NAMALWA (cell line): Measurements from ENCODE around the gene PROM1.

ENCODE experiments used
- DNase-seq: peaks from one replicate; pipeline ENCODE4 v3.0.0-alpha.2; 2015; ENCODE audit warnings: low spot score

PROM1 gene, protein sequence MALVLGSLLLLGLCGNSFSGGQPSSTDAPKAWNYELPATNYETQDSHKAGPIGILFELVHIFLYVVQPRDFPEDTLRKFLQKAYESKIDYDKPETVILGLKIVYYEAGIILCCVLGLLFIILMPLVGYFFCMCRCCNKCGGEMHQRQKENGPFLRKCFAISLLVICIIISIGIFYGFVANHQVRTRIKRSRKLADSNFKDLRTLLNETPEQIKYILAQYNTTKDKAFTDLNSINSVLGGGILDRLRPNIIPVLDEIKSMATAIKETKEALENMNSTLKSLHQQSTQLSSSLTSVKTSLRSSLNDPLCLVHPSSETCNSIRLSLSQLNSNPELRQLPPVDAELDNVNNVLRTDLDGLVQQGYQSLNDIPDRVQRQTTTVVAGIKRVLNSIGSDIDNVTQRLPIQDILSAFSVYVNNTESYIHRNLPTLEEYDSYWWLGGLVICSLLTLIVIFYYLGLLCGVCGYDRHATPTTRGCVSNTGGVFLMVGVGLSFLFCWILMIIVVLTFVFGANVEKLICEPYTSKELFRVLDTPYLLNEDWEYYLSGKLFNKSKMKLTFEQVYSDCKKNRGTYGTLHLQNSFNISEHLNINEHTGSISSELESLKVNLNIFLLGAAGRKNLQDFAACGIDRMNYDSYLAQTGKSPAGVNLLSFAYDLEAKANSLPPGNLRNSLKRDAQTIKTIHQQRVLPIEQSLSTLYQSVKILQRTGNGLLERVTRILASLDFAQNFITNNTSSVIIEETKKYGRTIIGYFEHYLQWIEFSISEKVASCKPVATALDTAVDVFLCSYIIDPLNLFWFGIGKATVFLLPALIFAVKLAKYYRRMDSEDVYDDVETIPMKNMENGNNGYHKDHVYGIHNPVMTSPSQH

DNA sequence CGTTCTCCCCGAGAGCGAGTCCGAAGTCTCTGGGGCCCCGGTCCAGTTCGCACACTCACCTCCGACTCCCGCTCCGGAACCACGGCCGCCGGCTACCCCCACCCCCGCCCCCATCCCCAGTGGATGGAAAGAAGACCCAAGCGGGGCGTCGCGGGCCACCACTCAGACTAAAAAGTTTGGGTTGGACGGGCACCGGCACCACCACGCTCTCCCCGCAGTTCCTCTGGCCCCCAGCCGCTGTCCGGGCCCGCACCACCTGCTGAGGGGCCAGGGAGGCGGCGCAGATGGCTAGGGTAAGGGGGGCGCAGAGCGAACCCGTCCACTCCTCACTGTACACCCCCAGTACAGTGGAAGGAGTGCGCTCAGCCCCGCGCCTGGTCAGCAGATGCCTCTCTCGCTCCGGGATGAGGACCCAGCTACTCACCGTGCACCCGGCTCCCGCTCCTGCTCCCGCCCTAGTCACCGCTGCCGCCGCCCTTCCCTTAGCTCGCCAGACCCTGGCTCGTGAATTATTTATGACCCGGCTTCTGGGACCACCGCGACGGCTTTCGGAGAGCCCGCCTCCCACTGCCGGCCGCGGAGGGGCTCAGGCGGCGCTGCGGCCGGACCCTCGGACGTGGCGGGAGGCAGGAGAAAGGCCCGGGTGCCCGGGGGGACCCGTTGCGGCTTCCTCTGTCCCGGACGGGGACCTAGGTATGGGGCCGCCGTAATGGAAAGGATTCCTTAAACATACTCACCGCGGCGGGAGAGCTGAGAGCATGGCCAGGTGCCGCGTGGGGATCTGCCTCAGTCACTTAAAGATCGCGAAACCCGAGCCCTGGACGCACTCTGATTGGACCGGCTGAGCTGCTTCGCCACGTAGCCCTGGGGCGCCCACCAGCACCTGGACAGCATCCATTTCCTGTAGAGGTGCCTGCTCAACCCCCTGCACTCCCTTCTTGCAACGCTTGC, at the start of gene PROM1:
Gene PROM1, minus strand, starts transcription at position 783 of the 951 bp plus-strand sequence. CDS start 8,117 bp downstream, outside the sequence.
- no peak for DNase-seq

DNA sequence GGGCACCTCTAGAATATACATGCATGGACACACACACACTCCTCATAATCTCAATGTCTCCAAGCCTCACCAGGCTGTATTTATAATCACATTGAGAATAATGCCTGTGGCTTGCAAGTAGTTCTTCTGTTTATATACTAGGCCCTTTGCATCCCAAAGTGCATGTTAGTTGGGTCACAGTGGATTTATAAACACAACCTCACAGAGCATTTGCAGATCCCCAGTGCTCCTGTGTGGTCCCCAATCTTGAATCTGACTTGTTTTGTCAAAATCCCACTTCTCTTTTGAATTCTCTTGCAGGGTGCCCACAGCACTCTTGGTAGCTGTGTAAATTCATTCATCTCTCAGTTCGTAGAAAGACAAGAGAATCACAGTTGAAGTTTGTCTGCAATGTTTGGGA, 49.6 kb upstream of the PROM1 start:
- DNase-seq: no peak

DNA sequence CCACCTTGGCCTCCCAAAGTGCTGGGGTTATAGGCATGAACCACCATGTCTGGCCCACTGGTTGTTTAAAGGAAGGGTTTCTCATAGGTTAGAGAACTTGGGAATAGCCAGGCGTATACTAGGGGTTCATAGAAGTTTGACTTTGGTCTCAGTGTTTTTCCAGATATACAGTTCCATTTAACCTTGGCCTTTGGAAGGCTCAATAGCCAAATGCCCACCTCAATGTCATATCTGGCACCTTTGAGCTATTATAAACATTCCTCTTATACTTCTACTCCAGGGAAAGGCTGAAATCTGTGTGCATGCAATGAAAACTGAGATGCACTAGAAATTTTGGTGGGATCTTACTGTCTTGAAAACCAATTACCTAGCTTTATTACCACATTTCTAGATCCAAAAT, 47.5 kb upstream of the PROM1 start:
- no peak for DNase-seq

DNA sequence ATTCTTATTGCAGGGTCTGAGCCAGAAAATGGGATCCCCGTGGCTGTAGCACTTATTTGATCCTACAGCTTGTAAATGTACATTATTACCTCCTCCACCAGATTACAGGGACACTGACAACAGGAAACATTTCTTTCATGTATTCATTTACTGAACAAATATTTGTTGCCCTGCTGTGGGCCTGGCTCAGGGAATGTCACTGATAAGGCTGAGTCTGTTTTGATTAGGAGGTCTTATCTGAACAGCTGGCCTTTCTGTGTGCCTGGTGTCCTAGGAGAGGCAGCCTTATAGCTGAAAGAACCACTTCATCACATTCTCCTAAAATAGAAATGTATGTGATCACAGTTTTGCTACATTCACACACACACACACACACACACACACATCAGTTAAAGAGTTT, 45.5 kb upstream of the PROM1 start:
- DNase-seq: no peak

DNA sequence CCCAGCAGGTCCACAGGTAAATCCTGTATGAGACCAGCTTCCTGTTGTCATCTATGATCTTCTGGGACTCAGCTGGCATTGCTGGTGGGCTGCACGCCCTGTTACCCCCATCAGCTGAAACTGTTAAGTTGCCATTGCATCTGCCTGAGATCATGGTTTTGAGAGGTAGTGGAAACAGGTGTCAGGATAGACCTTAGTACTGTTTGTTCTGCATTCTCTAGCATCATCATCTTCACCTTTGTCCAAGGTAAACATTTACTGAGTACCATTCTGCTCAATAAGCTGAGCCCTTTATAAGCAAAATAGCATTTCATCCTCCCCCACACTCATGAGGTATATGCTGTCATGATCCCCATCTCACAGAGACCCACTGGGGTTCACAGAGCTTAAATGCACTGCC, 42.9 kb upstream of the PROM1 start:
- no peak for DNase-seq

DNA sequence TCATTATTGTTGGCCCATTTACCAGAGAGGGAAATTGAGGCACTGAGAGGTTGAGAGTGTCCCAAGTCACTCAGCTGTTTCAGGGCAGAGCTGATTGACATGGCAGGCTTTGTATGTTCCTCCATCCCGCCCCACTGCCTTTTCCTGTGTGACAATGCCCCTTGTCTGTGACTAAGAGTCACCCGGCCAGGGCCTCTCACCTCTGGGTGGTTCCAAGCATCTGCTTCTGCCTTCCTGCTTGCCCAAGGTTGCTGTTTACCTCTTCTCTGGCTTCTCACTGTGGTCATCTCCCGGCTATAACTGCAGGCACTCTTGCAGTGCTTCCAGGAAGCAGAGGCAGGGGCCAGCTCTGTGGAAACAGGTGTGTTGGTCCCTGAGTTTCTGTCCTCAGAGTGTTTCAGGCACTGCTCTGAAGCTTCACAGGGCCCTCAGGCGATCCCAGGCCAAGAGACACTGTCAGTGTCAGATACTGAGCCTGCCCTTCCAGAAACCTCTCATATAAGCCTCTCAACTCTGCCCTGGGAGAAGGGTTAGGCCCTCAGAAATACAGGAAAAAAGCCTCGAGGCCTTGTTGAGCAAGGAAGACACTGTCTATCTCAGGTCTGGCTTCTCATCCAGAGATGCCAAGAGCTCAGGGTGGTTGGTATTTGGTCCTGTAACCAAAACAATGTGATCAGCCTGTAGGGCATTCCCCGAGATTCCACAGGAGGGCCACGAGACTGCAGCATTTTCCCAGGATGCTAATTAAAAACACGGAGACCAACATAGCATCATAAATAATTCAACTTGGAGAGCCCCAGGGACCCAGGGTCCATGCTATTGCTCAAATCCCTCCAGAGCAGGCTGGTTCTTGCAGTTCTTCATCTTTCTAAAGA, 42.0 kb upstream of the PROM1 start:
- no peak for DNase-seq

DNA sequence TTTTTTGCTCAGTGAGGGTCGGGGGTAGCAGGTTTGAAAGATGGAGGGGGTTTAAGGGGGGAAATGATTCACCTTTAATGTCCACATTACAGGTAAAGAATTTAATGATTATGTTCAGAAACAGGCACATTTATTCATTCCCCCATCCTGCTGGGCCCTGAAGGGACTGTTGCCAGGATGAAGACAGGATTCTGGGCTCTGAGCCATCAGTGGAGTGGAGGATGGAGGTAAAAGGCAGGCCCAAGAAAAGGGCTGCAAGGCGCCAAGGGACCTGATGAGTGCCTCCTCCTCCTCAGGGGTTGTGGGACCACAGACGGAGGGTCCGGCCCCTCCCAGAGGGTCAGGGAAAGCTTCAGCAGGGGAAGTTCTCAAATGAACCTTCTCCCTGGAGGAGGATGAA, 40.4 kb upstream of the PROM1 start:
- no peak for DNase-seq

DNA sequence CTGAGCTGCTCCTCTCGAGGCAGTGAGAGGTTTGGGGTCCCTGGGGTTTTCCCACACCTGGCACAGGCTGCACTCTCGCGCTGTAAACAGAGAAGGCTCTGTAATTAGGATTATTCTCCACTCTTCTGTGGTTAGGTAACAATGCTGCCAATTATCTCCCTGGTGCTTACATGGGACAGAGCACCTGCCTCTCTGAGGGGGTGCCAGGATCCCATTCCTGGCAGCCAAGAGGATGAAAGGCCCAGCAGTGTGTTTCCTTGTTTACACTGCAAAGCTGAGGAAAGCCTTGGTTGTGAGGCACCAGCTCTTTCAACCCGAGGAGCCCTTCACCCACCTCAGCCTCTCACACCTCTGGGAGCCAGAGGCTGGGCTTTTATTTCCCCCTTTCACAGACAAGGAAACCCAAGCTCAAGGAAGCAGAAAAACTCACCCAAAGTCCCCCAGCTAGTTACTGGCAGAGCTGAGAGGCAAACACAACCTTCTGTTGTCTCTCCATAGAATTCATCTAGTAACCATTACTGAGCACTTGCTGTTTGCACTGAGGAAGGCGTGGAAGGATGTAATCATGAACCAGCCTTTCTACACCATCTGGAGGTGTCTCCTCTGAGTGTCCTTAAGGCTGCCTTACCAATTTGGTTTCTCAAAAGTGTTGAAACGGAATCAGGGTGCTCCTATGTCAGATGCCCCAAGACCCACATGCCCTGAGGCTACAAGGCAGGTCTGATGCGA, 39.7 kb upstream of the PROM1 start:
- no peak for DNase-seq

DNA sequence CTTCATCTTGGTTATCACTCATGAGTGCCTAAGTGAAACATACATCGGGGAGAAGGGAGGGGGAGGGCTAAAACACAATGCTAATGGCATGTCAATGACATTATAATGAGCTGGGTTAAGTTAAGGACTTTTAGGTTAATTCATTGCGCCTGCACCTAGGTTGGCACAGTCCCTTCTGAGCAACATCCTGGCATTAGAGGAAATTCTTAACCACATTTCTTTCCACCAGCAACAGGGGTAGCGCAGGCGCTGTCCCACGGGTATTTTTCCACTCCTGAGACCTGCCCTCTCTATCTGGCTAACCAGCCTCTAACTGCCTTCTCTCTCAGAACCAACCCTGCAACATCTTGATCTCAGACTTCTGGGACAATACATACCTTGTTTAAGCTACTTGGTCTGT, 39.0 kb upstream of the PROM1 start:
- DNase-seq: no peak

DNA sequence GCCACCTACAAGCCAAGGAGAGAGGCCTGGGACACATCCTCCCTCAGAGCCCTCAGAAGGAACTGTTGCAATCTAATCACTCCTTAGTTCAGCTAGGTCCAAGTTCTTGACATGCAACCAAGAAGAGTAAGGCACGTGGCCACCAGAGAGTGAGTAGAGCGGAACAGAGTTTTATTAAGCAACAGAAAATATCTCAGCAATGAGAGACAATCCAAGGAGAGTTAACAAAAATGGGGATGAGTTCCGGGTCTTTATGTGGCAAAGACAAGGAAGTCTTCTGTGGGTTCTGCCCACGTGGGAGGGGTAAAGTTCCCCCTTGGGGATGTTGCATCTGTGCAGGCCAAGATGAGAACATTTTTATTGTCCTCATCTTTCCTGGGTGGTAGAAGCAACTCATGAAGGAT, 38.5 kb upstream of the PROM1 start:
- DNase-seq: no peak

DNA sequence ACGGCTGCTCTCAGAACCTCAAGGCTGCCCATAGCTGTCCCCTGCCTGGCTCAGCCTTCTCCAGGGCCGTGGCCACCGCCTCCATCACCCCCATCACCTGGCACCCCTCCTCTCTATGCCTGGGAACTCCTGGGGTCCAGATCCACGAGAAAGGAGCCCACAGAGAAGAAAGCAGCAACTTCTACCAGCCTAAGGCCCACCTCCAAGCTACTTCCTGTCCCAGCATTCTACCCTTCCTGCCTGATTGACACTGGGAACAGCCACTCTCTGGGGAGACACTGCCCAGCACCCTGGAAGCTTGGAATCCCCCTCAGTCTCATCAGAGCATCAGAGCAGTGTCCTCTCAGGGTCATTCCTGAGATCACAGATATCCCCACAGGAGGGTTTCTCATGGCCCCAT, 36.9 kb upstream of the PROM1 start:
- peak; percentile 39 for DNase-seq

DNA sequence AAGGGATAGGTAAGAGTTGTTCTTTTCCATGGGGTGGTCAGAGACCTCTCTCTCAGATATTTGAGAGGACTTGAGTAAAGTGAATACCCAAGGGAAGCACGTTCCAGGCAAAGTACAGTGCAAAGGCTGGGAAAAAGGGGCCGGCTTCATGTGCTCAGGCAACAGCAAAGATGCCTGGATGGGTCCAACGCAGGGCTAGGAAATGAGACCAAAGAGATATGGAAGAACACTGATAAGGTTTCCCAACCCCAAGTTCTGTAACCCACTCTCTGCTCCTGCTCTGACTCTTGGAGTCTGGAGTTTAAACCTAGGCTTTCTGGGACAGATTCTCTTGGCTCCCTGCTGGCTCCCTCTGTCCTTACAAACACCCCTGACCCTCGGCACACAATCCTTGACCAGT, 36.2 kb upstream of the PROM1 start:
- no peak for DNase-seq

DNA sequence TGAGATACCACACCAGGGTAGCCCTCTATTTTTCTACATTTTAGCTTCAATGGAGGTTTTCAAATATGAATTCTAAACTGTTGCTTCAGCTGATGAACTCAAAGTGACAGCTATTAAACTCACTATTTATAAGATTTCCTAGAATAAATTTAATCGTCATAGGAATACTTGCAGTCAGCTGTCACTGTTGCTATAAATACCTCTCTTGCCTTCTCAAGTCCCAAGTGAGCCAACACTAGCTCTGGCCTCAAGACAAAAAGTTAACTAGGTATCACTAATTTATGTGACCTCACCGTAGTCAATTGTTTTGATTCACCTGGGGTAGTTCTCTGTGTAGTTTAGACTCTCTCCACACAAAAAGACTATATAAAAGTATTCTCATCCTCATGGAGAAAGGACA, 34.3 kb upstream of the PROM1 start:
- no peak for DNase-seq

DNA sequence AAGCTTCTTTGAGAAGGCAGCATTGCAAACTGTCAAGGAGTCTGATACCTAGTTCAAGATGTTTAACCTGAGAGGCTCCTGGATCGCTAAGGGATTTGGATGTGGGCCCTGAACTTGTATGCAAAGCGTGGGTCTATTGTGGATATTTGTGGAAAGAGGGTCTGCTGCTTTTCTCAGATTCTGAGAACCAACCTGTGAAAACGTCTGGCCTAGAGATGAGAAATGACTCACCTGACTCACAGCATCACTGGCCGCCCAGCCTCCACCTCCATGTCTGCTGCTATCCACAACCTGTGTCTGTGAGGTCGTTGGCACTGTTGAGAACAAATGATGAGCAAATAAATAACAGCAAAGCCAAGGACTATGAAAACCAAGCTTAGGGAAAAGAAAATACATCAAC, 33.3 kb upstream of the PROM1 start:
- DNase-seq: no peak

DNA sequence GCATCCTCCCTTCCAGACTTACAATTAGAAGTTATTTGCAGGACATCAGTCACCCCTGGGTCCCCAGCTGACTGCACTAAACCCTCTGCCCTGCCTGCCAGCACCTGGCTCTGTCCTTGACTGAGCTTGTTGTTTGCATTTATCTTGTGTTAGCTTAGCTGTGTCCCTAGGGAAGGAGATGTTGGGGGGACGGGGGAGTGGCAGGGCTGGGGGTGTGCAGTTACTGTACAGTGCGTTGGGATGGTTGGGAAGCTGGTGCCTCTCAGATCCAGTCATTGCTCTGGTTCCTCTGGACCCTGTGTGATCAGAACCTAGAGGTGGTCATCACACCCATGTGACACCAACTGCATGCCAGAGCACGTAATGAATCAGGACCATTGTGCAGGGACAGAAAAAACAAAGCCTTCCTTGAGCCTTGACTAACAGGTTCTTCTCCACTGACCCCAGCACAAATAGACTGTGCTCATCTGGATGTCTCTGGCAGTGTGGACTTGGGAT, 32.7 kb upstream of the PROM1 start:
- DNase-seq: no peak

DNA sequence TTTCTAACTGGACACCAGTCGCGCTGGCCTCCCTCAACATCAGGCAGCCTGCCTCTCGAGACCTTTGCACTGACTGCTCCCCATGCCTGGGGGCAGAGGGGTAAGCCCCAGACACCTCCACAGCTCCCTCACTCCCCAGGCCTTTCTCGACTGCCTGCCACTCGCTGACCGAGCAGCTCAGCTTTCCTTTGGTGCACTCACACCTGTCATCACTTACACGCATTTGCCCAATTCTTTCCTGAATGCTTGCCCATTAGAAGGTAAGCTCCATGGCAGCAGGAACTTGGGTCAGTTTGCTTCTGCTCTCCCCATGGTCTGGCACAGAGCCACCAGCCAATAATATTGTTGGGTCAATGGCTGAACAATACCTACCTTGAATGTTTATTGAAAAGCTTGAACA, 32.2 kb upstream of the PROM1 start:
- no peak for DNase-seq

DNA sequence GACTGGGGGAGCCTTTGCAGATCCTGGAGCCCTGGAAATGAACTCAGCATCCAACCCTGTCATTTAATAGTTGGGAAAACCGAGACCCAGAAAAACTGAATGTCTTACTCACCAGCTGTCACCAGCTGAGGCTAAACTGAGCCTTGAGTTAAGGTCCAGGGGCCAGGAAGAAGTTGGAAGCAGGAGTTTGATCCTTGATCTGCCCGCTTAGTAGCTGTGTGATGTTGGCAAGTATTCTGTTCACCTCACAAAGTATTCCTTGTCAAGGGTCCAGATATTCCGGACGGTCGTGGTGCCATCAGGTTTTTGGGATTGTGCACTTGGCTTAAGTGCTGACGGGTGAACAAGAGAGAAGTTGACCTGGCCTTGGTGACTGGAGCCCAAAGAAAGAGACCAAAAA, 30.7 kb upstream of the PROM1 start:
- DNase-seq: no peak

DNA sequence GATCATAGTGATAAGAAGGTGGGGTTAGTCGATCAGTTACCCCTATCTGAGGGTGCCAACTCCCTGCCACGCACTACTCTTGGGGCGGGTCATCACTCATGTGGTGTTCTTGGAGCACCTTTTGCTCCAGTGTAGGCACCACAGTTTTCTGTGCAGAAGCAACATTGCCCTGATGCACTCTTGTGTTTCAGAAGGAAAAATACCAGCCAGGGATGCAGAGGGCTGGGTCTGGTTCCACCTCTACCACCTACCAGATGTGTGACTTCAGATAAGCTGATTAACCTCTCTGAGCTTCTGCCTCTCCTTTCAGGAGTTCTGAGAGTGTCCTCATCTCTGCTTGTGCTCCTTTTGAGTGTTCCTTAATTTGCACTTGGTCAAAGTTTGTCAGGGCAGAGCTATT, 29.9 kb upstream of the PROM1 start:
- DNase-seq: no peak

DNA sequence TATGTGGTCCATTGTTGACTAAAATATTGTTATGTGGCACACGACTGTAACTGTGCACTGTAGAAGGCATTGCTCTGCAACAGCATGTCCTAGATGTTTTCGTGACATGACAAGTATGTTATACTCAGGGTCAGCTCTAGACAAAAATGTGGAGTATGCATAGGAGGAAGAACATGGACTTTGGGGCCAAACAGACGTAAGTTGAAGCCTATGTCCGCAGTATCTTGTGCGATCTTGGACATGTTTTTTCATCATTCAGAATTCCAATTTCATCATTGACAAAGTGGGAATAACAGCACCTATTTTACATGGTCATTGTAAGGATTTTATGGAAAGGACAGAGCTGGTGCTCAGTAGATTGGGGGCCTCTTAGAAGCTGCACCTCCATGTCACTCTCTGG, 27.7 kb upstream of the PROM1 start:
- no peak for DNase-seq

DNA sequence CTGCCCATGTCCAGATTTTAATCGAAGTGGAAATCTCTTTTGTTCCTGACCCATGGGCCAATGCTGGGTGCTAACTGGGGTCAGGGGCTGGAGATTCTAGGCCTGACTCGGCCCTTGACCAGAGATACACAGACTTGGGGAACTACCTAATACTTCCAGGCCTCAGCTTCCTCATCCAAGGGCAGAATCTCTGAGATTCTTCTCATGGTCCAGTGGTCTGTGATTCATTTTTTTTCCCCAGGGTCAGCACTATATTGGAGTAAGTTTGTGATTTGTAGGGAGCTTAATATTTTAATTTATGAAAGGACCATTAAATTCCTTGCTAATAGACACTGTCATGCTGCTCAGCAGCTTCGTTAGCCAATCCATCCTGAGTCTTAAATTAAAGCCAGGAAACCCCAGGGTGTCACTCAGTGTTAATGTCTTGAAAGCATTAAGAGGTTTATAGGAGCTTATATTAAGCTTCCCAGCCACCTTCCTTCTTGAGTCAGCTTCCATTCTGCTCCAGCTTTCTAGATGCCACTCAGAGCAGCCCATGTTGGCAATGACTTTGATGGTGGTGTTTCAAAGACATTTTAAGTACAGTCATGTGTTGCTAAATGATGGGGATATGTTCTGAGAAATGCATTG, 27.0 kb upstream of the PROM1 start:
- no peak for DNase-seq
